Epithelial cell of proximal tubule (primary cell): ENCODE results near the gene KRT74. TPM values are rescaled to one million over a fixed set of nuclear protein-coding genes. Genes with fewer than 3 reads are reported as not detected.

Source experiments
- DNase-seq: peaks from one replicate; pipeline ENCODE4 v3.0.0-alpha.2; 2011; ENCODE audit warnings: low read depth
- H3K4me3 ChIP-seq: 2 replicates; pipeline ENCODE4 v1.5.1; 2011; ENCODE audit warnings: low read depth, mild to moderate bottlenecking, low read length
- CTCF ChIP-seq: conservative IDR thresholded peaks from 2 replicates; pipeline ENCODE4 v1.5.1; 2012; ENCODE audit warnings: low read depth, mild to moderate bottlenecking, low read length
- total RNA-seq: library from RNA; depleted of rRNA; stranded (reverse); fragments of >200 nt; gene quantifications from 2 replicates; pipeline ENCODE4 v1.2.3, GENCODE V29; 2015

The KRT74 gene
- total RNA-seq, 1 donor from 2014 or later: not detected

- TF ChIP-seq CTCF: no peak
- DNase-seq: no peak
- H3K4me3 ChIP-seq: no peak overlapping the region
Observed at GRCh38 chr12:52519387-52519703, 54.3 kb downstream of the KRT74 start.

DNA sequence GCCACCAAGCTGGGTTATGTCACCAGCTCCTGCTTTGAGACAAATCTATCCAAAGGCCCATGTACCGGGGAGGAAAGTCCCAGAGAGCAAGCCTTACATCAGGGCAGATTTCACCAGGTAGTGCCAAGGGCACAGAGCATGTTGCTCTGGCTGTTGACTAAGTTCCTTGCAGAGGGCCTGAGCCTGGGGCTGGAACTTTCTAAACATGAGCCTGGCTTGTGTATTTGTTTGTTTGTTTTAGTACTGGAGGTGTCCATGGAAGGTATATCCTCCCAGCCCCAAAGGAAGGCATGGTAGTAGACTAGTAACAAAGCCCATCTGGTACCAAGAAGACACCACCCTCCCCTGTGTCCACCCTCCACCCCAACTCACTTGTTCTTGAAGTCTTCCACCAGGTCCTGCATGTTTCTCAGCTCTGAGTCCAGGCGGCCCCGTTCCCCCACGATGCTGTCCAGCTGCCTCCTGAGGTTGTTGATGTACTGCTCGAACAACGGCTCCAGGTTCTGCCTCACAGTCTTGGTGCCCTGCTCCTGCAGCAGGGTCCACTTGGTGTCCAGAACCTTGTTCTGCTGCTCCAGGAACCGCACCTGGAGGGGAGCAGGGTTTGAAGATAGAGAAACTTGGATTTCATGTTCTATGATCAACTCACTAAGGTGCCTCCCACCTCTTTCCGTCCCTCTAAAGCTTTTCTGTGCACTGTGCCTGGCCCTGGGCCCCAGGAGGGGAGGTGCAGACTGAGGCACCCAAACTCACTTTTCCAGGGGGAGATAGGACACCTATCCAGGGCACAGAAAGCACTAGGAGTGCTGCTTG is 54.9 kb downstream of the KRT74 start:
- no peak for DNase-seq
- no peak overlapping the region for H3K4me3 ChIP-seq
- TF ChIP-seq CTCF: no peak

- TF ChIP-seq CTCF: no peak
- no peak overlapping the region for H3K4me3 ChIP-seq
- no peak for DNase-seq
Observed at GRCh38 chr12:52517888-52518287, 55.8 kb downstream of the KRT74 start.

- TF ChIP-seq CTCF: no peak
- no peak overlapping the region for H3K4me3 ChIP-seq
- DNase-seq: no peak
Observed at GRCh38 chr12:52517005-52517835, 56.4 kb downstream of the KRT74 start.

DNA sequence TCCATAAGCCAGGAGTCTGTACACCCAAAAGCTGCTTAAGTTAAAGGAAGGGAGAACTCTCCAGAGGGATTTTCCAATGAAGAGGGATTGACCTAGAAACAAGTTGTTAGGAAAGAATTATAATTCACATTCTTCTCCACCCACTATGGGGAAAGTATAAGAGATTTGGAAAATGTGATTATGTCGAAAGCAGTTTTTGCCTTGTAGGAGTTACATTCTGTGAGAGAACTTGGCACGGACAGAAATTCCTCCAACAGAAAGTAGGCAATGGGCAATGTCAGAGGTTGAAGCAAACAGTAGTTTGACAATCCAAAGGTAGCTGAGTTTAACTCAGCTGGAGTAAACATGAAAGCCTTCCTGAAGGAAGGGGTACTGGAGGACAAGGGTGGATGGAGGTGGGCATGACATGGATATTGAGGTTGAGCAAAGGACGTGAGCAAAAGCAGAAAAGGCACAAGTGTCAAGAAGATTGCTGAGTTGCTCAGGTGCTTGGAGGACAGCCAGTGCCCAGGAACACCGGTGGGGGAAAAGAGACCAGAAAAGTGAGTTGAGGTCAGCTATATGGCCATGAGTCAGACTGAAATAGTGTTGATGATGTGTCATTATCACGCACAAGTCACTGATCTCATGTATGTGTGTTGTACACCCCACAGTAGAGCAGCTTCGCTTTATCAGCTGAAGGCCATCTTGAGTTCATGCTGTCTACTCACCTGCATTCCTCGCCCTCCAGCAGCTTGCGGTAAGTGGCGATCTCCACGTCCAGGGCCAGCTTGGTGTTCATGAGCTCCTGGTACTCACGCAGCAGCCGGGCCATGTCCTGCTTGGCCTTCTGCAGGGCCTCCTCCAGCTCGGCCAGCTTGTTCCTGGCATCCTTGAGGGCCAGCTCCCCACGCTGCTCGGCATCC is 57.5 kb downstream of the KRT74 start:
- TF ChIP-seq CTCF: no peak
- no peak overlapping the region for H3K4me3 ChIP-seq
- no peak for DNase-seq

Other genes starting within 250 kb of the KRT74 start
- gene KRT85, start 206.4 kb downstream of the KRT74 start, total RNA-seq: not detected in 2 replicates
- gene KRT84, start 188.2 kb downstream of the KRT74 start, total RNA-seq: not detected in 2 replicates
- not detected in 2 replicates for gene KRT82, start 167.5 kb downstream of the KRT74 start, total RNA-seq
- gene KRT75, start 139.5 kb downstream of the KRT74 start, total RNA-seq: not detected in 2 replicates
- not detected in 2 replicates for gene KRT6B, start 121.7 kb downstream of the KRT74 start, total RNA-seq
- gene KRT6C, start 100.0 kb downstream of the KRT74 start, total RNA-seq: not detected in 2 replicates
- gene KRT6A, start 80.6 kb downstream of the KRT74 start, total RNA-seq: 0.29 TPM in 1 of 2 replicates, not detected in the other
- not detected in 2 replicates for gene KRT5, start 53.4 kb downstream of the KRT74 start, total RNA-seq
- not detected in 2 replicates for gene KRT71, start 20.7 kb downstream of the KRT74 start, total RNA-seq
- gene KRT72, start 27.6 kb upstream of the KRT74 start, total RNA-seq: not detected in 2 replicates
- not detected in 2 replicates for gene KRT73, start 44.7 kb upstream of the KRT74 start, total RNA-seq
- gene KRT2, start 78.4 kb upstream of the KRT74 start, total RNA-seq: not detected in 2 replicates
- gene KRT1, start 106.6 kb upstream of the KRT74 start, total RNA-seq: not detected in 2 replicates
- not detected in 2 replicates for gene KRT77, start 129.7 kb upstream of the KRT74 start, total RNA-seq
- gene KRT76, start 203.5 kb upstream of the KRT74 start, total RNA-seq: not detected in 2 replicates
- 0.06 TPM in 1 of 2 replicates, not detected in the other for gene KRT3, start 222.3 kb upstream of the KRT74 start, total RNA-seq
- gene KRT4, start 240.3 kb upstream of the KRT74 start, total RNA-seq: not detected in 2 replicates